T47D (cell line): ENCODE data around the gene MXD4.

Experiments used
- DNase-seq, 2 experiments: peaks; one replicate each; pipeline versions ENCODE4 v3.0.0 to v3.0.0-alpha.2; 2011 to 2012; ENCODE audit warnings: low read depth in 1 of 2, low spot score in 1 of 2
- JUND ChIP-seq: IDR thresholded peaks from 2 replicates; pipeline ENCODE4 v1.6.1; 2012; ENCODE audit warnings: low read depth
- in situ Hi-C: cut with HindIII; loops from 2 replicates; pipeline ENCODE4 v1.10.0; 2016; ENCODE audit warnings: low sequenced_read_pairs, low pct_unique_long_range_greater_than_20kb

MXD4 gene

GRCh38 chr4:2261853-2262144 lies at the start of gene MXD4:
TSS of gene MXD4 (minus strand) at chr4:2262109. CDS start at chr4:2261980, 129 bp downstream.
- no peak for TF ChIP-seq JUND
- in situ Hi-C loops, result no loop called here
- no peak for DNase-seq

- TF ChIP-seq JUND, result no peak
- DNase-seq, result no peak
- in situ Hi-C loops, result no loop called here
These were observed 45.0 kb upstream of the MXD4 start for GRCh38 chr4:2306773-2307410.

GRCh38 chr4:2305766-2306501 lies 44.0 kb upstream of the MXD4 start:
- in situ Hi-C loops, result no loop called here
- no peak for TF ChIP-seq JUND
- DNase-seq, result no peak

- no peak for DNase-seq
- in situ Hi-C loops, result no loop called here
- TF ChIP-seq JUND, result no peak
These were observed 43.1 kb upstream of the MXD4 start for GRCh38 chr4:2304877-2305561.

GRCh38 chr4:2304321-2304876 lies 42.5 kb upstream of the MXD4 start:
- in situ Hi-C loops, result no loop called here
- no peak for TF ChIP-seq JUND
- no peak for DNase-seq

GRCh38 chr4:2303686-2304320 lies 41.9 kb upstream of the MXD4 start:
- no peak for TF ChIP-seq JUND
- in situ Hi-C loops, result no loop called here
- no peak for DNase-seq

- in situ Hi-C loops, result no loop called here
- DNase-seq, result no peak
- TF ChIP-seq JUND, result no peak
These were observed 41.3 kb upstream of the MXD4 start for GRCh38 chr4:2303121-2303685.

GRCh38 chr4:2302387-2303119 lies 40.6 kb upstream of the MXD4 start:
- no peak for TF ChIP-seq JUND
- no peak for DNase-seq
- in situ Hi-C loops, result no loop called here

GRCh38 chr4:2301806-2302205 lies 39.9 kb upstream of the MXD4 start:
- no peak for TF ChIP-seq JUND
- DNase-seq, result no peak
- in situ Hi-C loops, result no loop called here

- no peak for DNase-seq
- no peak for TF ChIP-seq JUND
- in situ Hi-C loops, result no loop called here
These were observed 39.3 kb upstream of the MXD4 start for GRCh38 chr4:2301225-2301642.

GRCh38 chr4:2300431-2301224 lies 38.7 kb upstream of the MXD4 start:
- no peak for DNase-seq
- TF ChIP-seq JUND, result no peak
- in situ Hi-C loops, result no loop called here
